Astrocyte (in vitro differentiated cells and primary cell): ENCODE measurements around the gene KCNN4.

Experiments used
- CTCF ChIP-seq: IDR thresholded peaks from 2 replicates; pipeline ENCODE4 v1.5.1; 2011; ENCODE audit warnings: low read depth, mild to moderate bottlenecking, inconsistent platforms, low read length, moderate library complexity; ENCODE audit not compliant: insufficient read depth
- EZH2 ChIP-seq: IDR thresholded peaks from 2 replicates; pipeline ENCODE4 v1.6.1; 2012; ENCODE audit warnings: mild to moderate bottlenecking, low read length, inconsistent platforms; ENCODE audit not compliant: insufficient read depth

- TF ChIP-seq CTCF: no peak
- no peak for TF ChIP-seq EZH2
Observed at GRCh38 chr19:43804432-43804831, 23.7 kb upstream of the KCNN4 start.
